NCI-H2081 (cell line): ENCODE measurements around the gene STEAP1B.
"Not testable (repeated sequence)": the region's sequence is repeated elsewhere in the genome, so short reads cannot be mapped to it uniquely, and the experiment has no call there.

Source experiments
- DNase-seq, 2 experiments: peaks; one replicate each; lab custom pipeline; 2025; lab: John Stamatoyannopoulos, UW

Gene STEAP1B

GRCh38 chr7:22454446-22454845 is 45.5 kb downstream of the STEAP1B start:
- DNase-seq: no peak

- no peak for DNase-seq
Measured at GRCh38 chr7:22452960-22453558, 46.9 kb downstream of the STEAP1B start.

GRCh38 chr7:22452142-22452959 is 47.6 kb downstream of the STEAP1B start:
- DNase-seq: no peak

GRCh38 chr7:22450013-22450412 is 50.0 kb downstream of the STEAP1B start:
- not testable (repeated sequence) for DNase-seq

GRCh38 chr7:22447762-22448161 is 52.2 kb downstream of the STEAP1B start:
- DNase-seq: peak; percentile 26 to 85

- no peak for DNase-seq
Measured at GRCh38 chr7:22447008-22447407, 53.0 kb downstream of the STEAP1B start.

- no peak for DNase-seq
Measured at GRCh38 chr7:22445853-22446252, 54.1 kb downstream of the STEAP1B start.

GRCh38 chr7:22445140-22445743 is 54.7 kb downstream of the STEAP1B start:
- DNase-seq: peak; percentile 59 to 79

- peak in 1 of 2 experiments; percentile 32 for DNase-seq
Measured at GRCh38 chr7:22444181-22444971, 55.6 kb downstream of the STEAP1B start.

GRCh38 chr7:22443370-22444180 is 56.4 kb downstream of the STEAP1B start:
- no peak for DNase-seq

- DNase-seq: no peak
Measured at GRCh38 chr7:22442882-22443369, 57.1 kb downstream of the STEAP1B start.

- DNase-seq: peak in 1 of 2 experiments; percentile 52
Measured at GRCh38 chr7:22442187-22442881, 57.7 kb downstream of the STEAP1B start.

- DNase-seq: no peak
Measured at GRCh38 chr7:22441157-22441556, 58.8 kb downstream of the STEAP1B start.

- DNase-seq: no peak
Measured at GRCh38 chr7:22438994-22439393, 61.0 kb downstream of the STEAP1B start.

GRCh38 chr7:22436552-22436951 is 63.4 kb downstream of the STEAP1B start:
- DNase-seq: not testable (repeated sequence)

- DNase-seq: no peak
Measured at GRCh38 chr7:22435720-22436119, 64.3 kb downstream of the STEAP1B start.

- no peak for DNase-seq
Measured at GRCh38 chr7:22435105-22435504, 64.9 kb downstream of the STEAP1B start.

GRCh38 chr7:22433710-22434460 is 66.1 kb downstream of the STEAP1B start:
- peak; percentile 10 to 55 for DNase-seq

- DNase-seq: not testable (repeated sequence)
Measured at GRCh38 chr7:22433165-22433700, 66.8 kb downstream of the STEAP1B start.
